Mesothelial cell of epicardium (in vitro differentiated cells): ENCODE results near the gene CNRIP1. TPM values are rescaled to one million over a fixed set of nuclear protein-coding genes. Genes with fewer than 3 reads are reported as not detected.
A peak's percentile ranks its signal among the peaks of the same experiment; 100 is the strongest.

ENCODE experiments used
- DNase-seq, 2 experiments: peaks; one replicate each; pipeline ENCODE4 v3.0.0; 2021; ENCODE audit warnings: low spot score in 2 of 2; ENCODE audit not compliant: unreplicated experiment in 2 of 2
- H3K27ac Mint-ChIP-seq: 2 replicates; pipeline ENCODE4 v1.8.0; 2021; ENCODE audit warnings: mixed read lengths
- H3K27me3 Mint-ChIP-seq: 2 replicates; pipeline ENCODE4 v1.8.0; 2021; ENCODE audit warnings: low read depth, mixed read lengths
- H3K36me3 Mint-ChIP-seq: 2 replicates; pipeline ENCODE4 v1.8.0; 2021; ENCODE audit warnings: mixed read lengths
- H3K4me1 Mint-ChIP-seq: 2 replicates; pipeline ENCODE4 v1.8.0; 2021; ENCODE audit warnings: mixed read lengths
- H3K4me3 Mint-ChIP-seq: 2 replicates; pipeline ENCODE4 v1.8.0; 2021; ENCODE audit warnings: mild to moderate bottlenecking, moderate library complexity, mixed read lengths
- H3K9me3 Mint-ChIP-seq: 2 replicates; pipeline ENCODE4 v1.8.0; 2021; ENCODE audit warnings: mixed read lengths
- total RNA-seq: library from RNA; stranded (reverse); gene quantifications from 3 replicates; pipeline ENCODE4 v1.2.1, GENCODE V29; 2021
- TF ChIP-seq, protein P1 (sequence below): fragments of 200-600 bp; sonication (generic); IDR thresholded peaks from one replicate; pipeline ENCODE4 v1.5.0; 2021; ENCODE audit warnings: antibody characterized with exemption; ENCODE audit not compliant: unreplicated experiment

Gene CNRIP1
- total RNA-seq, 1 donor from 2014 or later = 4.9 TPM

DNA sequence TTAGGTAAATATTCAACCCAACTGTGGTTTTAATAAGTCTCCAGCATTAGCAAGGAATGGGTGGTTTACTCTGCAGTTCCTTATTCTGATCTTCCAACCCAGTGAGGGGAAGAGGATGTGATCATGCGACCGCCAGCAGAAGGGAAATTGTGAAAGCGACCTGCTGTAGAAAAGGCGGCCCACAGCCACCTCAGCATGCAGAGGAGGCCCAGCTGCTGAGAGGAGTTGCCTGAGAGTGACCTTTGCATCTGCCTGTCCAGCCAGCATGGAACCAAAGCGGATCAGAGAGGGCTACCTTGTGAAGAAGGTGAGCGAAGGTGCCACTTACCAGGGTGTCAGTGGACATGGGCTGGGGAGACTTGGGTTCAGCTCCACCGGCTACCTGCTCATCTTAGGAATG, 45.3 kb upstream of the CNRIP1 start, which contains the start of gene PLEK:
PLEK (plus strand) TSS at position 196 of the 400 bp plus-strand sequence; CDS start at position 266, 70 bp downstream.
- no peak for DNase-seq
- TF ChIP-seq, protein P1, sequence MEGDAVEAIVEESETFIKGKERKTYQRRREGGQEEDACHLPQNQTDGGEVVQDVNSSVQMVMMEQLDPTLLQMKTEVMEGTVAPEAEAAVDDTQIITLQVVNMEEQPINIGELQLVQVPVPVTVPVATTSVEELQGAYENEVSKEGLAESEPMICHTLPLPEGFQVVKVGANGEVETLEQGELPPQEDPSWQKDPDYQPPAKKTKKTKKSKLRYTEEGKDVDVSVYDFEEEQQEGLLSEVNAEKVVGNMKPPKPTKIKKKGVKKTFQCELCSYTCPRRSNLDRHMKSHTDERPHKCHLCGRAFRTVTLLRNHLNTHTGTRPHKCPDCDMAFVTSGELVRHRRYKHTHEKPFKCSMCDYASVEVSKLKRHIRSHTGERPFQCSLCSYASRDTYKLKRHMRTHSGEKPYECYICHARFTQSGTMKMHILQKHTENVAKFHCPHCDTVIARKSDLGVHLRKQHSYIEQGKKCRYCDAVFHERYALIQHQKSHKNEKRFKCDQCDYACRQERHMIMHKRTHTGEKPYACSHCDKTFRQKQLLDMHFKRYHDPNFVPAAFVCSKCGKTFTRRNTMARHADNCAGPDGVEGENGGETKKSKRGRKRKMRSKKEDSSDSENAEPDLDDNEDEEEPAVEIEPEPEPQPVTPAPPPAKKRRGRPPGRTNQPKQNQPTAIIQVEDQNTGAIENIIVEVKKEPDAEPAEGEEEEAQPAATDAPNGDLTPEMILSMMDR = no peak
- H3K27ac Mint-ChIP-seq = no peak within 1 kb of the TSS
- H3K36me3 Mint-ChIP-seq = no peaks in the 10 kb centered on the region
- no peak within 1 kb of the TSS for H3K4me3 Mint-ChIP-seq
- H3K27me3 Mint-ChIP-seq = no peaks in the 10 kb centered on the region
- H3K4me1 Mint-ChIP-seq = peaks cover 5% of the 10 kb centered on the region
- H3K9me3 Mint-ChIP-seq = peaks cover 7% of the 10 kb centered on the region

GRCh38 chr2:68363721-68364120, 44.0 kb upstream of the CNRIP1 start:
- no peak for DNase-seq
- Mint-ChIP-seq H3K9me3 (peaks cover 7% of the 10 kb centered on the region), H3K4me3 (no peak overlapping the region), H3K36me3 (no peaks in the 10 kb centered on the region), H3K4me1 (peaks cover 5% of the 10 kb centered on the region), H3K27ac (no peak overlapping the region), H3K27me3 (no peaks in the 10 kb centered on the region)
- TF ChIP-seq, protein P1 = no peak

GRCh38 chr2:68362749-68363148, 43.0 kb upstream of the CNRIP1 start:
- Mint-ChIP-seq H3K27ac (no peak overlapping the region), H3K4me1 (no peaks in the 10 kb centered on the region)

DNA sequence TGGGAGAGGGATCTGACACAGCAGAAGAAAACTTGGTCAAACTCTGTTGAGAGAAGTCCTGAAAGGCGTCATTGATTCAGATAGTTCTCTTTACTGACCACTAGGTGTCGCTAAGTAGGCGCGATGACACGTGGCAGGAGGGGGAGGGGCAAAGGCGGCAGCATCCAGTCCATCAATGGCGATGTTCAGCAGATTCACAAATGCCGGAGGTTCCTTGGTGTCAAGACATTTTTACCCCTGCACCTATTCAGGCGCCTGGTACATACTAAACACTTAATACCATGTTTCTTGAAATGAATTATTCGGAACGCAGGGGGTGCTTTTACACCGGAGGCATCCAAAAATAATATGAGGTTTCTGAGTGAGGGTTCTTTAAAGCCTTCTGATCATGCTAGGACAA, 42.3 kb upstream of the CNRIP1 start:
- no peak for DNase-seq
- TF ChIP-seq, protein P1 = peak; percentile 55
- Mint-ChIP-seq H3K36me3 (no peaks in the 10 kb centered on the region), H3K9me3 (peaks cover 7% of the 10 kb centered on the region), H3K27me3 (no peaks in the 10 kb centered on the region), H3K4me3 (no peak overlapping the region), H3K27ac (no peak overlapping the region), H3K4me1 (no peaks in the 10 kb centered on the region)

More at GRCh38 chr2:68362749-68363148, 43.0 kb upstream of the CNRIP1 start:
- no peak for DNase-seq
- Mint-ChIP-seq H3K9me3 (peaks cover 7% of the 10 kb centered on the region), H3K27me3 (no peaks in the 10 kb centered on the region), H3K4me3 (no peak overlapping the region), H3K36me3 (no peaks in the 10 kb centered on the region)
- TF ChIP-seq, protein P1 = no peak

GRCh38 chr2:68359889-68360288, 40.1 kb upstream of the CNRIP1 start:
- no peak overlapping the region for H3K4me3 Mint-ChIP-seq
- H3K27ac Mint-ChIP-seq = no peak overlapping the region
- TF ChIP-seq, protein P1 = peak; percentile 42

More at GRCh38 chr2:68359889-68360288, 40.1 kb upstream of the CNRIP1 start:
- no peak for DNase-seq
- Mint-ChIP-seq H3K9me3 (peaks cover 7% of the 10 kb centered on the region), H3K4me1 (no peaks in the 10 kb centered on the region), H3K27me3 (no peaks in the 10 kb centered on the region), H3K36me3 (no peaks in the 10 kb centered on the region)
